HEK293T (cell line): ENCODE data around the gene CDC123.
"Not testable (repeated sequence)": the region's sequence is repeated elsewhere in the genome, so short reads cannot be mapped to it uniquely, and the experiment has no call there.

Source experiments
- CTCF ChIA-PET: fragments of 350-600 bp; formaldehyde crosslinking; extraction: SDS; loops from one replicate; lab custom pipeline; 2021; ENCODE audit warnings: antibody characterized with exemption, inconsistent platforms; lab: Yijun Ruan, JAX
- POLR2A ChIA-PET: fragments of 350-600 bp; formaldehyde crosslinking; extraction: SDS; loops from one replicate; lab custom pipeline; 2020; ENCODE audit warnings: antibody characterized with exemption, inconsistent platforms; lab: Yijun Ruan, JAX
- DNase-seq: peaks from one replicate; pipeline ENCODE4 v3.0.0; 2012; ENCODE audit warnings: mixed read lengths; ENCODE audit errors: extremely low spot score
- ARNT ChIP-seq: fragments of 450-650 bp; IDR thresholded peaks from 2 replicates; pipeline ENCODE4 v1.6.1; 2017; ENCODE audit warnings: mild to moderate bottlenecking
- BHLHE40 ChIP-seq: fragments of 450-650 bp; IDR thresholded peaks from 2 replicates; pipeline ENCODE4 v1.6.1; 2016; ENCODE audit warnings: mild to moderate bottlenecking, moderate library complexity, borderline replicate concordance
- CTBP1 ChIP-seq: fragments of 450-650 bp; IDR thresholded peaks from 2 replicates; pipeline ENCODE4 v1.6.1; 2016; ENCODE audit warnings: borderline replicate concordance
- ELF4 ChIP-seq: fragments of 450-650 bp; IDR thresholded peaks from 2 replicates; pipeline ENCODE4 v1.6.1; 2017; ENCODE audit warnings: antibody characterized with exemption
- FOXA1 ChIP-seq: fragments of 450-650 bp; IDR thresholded peaks from 2 replicates; pipeline ENCODE4 v1.6.1; 2016; ENCODE audit warnings: mild to moderate bottlenecking
- FOXK2 ChIP-seq: fragments of 450-650 bp; IDR thresholded peaks from 2 replicates; pipeline ENCODE4 v1.6.1; 2016; ENCODE audit warnings: mild to moderate bottlenecking
- FOXM1 ChIP-seq: fragments of 450-650 bp; IDR thresholded peaks from 2 replicates; pipeline ENCODE4 v1.6.1; 2017; ENCODE audit warnings: mild to moderate bottlenecking, borderline replicate concordance
- HDGF ChIP-seq: fragments of 450-650 bp; IDR thresholded peaks from 2 replicates; pipeline ENCODE4 v1.6.1; 2017; ENCODE audit warnings: antibody characterized with exemption, borderline replicate concordance
- L3MBTL2 ChIP-seq: fragments of 450-650 bp; conservative IDR thresholded peaks from 2 replicates; pipeline ENCODE4 v1.6.1; 2016; ENCODE audit warnings: mild to moderate bottlenecking
- LEF1 ChIP-seq: fragments of 450-650 bp; IDR thresholded peaks from 2 replicates; pipeline ENCODE4 v1.6.1; 2017; ENCODE audit warnings: mild to moderate bottlenecking, borderline replicate concordance
- NFRKB ChIP-seq: fragments of 450-650 bp; IDR thresholded peaks from 2 replicates; pipeline ENCODE4 v1.6.1; 2016; ENCODE audit warnings: mild to moderate bottlenecking, moderate library complexity
- SP1 ChIP-seq: fragments of 450-650 bp; IDR thresholded peaks from 2 replicates; pipeline ENCODE4 v1.6.1; 2017
- SUZ12 ChIP-seq: fragments of 450-650 bp; IDR thresholded peaks from 2 replicates; pipeline ENCODE4 v1.6.1; 2016; ENCODE audit warnings: mild to moderate bottlenecking
- TARDBP ChIP-seq: fragments of 450-650 bp; IDR thresholded peaks from 2 replicates; pipeline ENCODE4 v1.6.1; 2016
- ZNF384 ChIP-seq: fragments of 450-650 bp; IDR thresholded peaks from 2 replicates; pipeline ENCODE4 v1.6.1; 2016
- TF ChIP-seq, protein P1 (sequence below): fragments of 450-650 bp; IDR thresholded peaks from 2 replicates; pipeline ENCODE4 v1.6.1; 2016

The CDC123 gene

DNA sequence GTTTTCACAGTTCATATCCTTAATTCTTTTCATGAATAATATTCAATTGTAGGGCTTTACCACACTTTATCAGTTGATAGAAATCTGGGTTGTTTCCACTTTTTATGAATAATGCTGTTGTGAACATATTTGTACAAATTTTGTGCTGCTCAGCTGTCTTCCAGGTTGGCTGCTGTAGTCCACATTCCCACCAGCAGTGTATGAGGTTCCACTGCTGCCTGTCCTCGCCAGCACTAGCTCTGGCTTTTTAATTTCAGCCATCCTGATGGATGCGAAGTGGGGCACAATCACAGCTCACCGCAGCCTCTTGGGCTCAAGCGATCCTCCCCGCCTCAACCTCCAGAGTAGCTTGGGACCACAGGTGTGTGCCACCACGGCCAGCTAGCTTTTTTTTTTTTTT lies 33.1 kb upstream of the CDC123 start:
- POLR2A ChIA-PET: no interaction called here
- CTCF ChIA-PET: no interaction called here

DNA sequence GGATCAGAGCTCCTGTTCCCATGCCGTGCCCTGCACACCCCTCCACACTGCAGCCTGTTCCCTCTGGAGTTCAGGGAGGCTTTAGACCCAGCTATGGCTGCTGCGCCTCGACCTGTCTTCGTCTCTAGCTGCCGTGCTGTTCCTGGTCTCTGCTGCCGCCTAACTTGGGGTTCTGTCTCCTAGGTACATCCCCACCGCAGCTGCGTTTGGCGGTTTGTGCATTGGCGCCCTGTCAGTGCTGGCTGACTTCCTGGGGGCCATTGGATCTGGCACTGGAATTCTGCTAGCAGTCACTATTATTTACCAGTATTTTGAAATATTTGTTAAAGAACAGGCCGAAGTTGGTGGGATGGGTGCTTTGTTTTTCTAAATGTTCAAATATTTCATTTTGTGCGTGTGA lies 31.9 kb upstream of the CDC123 start:
- no peak for DNase-seq
- no peak for TF ChIP-seq NFRKB
- TF ChIP-seq, protein P1, sequence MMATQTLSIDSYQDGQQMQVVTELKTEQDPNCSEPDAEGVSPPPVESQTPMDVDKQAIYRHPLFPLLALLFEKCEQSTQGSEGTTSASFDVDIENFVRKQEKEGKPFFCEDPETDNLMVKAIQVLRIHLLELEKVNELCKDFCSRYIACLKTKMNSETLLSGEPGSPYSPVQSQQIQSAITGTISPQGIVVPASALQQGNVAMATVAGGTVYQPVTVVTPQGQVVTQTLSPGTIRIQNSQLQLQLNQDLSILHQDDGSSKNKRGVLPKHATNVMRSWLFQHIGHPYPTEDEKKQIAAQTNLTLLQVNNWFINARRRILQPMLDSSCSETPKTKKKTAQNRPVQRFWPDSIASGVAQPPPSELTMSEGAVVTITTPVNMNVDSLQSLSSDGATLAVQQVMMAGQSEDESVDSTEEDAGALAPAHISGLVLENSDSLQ: no peak
- TF ChIP-seq ARNT: no peak
- TF ChIP-seq CTBP1: no peak
- no peak for TF ChIP-seq ZNF384
- TF ChIP-seq SP1: no peak
- TF ChIP-seq FOXA1: no peak
- TF ChIP-seq LEF1: no peak
- no peak for TF ChIP-seq SUZ12
- no peak for TF ChIP-seq ELF4
- no peak for TF ChIP-seq TARDBP
- no peak for TF ChIP-seq BHLHE40
- TF ChIP-seq FOXK2: no peak
- no peak for TF ChIP-seq FOXM1
- TF ChIP-seq L3MBTL2: no peak
- TF ChIP-seq HDGF: no peak
- POLR2A ChIA-PET: no interaction called here
- CTCF ChIA-PET: no interaction called here

More for the DNA sequence above, 33.1 kb upstream of the CDC123 start:
- TF ChIP-seq, protein P1: no peak
- TF ChIP-seq FOXM1 (no peak), ELF4 (no peak), LEF1 (no peak), SUZ12 (no peak), CTBP1 (no peak), NFRKB (no peak), ZNF384 (no peak), BHLHE40 (no peak), L3MBTL2 (no peak)
- DNase-seq: no peak

DNA sequence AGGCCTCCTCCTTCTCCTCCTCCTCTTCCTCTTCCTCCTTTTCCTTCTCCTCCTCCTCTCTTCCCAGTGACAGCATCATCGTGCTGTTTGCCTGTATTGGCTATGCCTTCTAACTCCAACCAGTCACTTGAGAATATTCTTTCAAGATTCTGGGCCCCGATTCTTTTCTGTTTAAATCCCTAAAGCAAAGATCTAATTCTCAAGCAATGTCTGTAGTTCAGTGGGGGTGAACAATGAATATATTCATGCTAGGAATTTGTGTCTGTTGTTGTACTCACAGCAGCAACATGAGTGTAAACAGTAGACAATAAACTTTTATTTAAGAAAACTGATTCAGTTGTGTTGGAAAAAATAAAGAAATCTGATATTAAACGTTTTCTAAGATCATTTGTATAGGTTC lies 31.0 kb upstream of the CDC123 start:
- DNase-seq: no peak
- POLR2A ChIA-PET: no interaction called here
- TF ChIP-seq SP1 (no peak), ELF4 (no peak), FOXA1 (no peak), ZNF384 (no peak)
- CTCF ChIA-PET: no interaction called here

DNA sequence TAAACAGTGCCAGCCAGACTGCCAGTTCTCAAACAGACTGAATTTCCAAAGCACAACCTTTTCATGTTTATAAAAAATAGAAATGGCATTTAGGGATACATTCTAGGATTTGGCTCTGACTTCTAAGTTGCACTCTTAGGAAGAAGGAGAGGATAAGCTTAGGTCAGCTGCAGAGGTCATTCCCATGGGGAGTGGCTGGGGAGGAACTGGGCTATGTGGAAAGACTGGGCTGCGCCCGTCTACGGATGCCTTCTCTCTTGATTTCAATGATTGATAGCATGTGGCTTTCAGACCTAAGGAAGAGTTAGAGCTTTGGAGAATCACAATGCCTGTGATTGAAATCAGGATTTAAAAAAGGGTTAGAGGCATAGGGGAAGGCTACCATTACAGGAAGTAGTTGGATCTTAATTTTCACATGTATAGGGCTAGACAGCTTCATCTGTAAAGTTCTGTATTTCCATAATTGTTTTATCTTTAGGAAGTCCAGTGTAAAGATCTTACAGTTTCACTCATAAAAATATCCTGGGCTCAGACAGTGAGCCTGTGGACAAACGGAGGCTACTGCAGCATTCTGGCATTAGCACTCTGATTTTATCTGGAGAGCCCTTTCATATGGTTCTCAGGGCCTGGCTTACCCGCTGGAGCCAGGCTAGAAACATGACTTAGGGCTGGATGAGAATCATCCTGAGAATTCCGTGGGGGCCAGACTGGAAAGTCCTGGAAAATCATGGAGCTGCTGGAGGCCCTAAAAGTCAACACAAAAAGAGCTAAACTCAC lies 29.8 kb upstream of the CDC123 start:
- POLR2A ChIA-PET: interaction anchor here (0.9 kb wide), 1 partner anchor 30 kb away, joined by 3 read pairs; the partner anchor contains the start of genes CDC123 and NUDT5
- DNase-seq: no peak
- TF ChIP-seq L3MBTL2 (no peak), HDGF (no peak), ARNT (no peak), CTBP1 (no peak), TARDBP (no peak), SP1 (no peak), ZNF384 (no peak), LEF1 (no peak), ELF4 (no peak), NFRKB (no peak), FOXA1 (no peak), FOXK2 (no peak), FOXM1 (no peak), SUZ12 (no peak), BHLHE40 (no peak)
- TF ChIP-seq, protein P1: no peak
- CTCF ChIA-PET: no interaction called here

DNA sequence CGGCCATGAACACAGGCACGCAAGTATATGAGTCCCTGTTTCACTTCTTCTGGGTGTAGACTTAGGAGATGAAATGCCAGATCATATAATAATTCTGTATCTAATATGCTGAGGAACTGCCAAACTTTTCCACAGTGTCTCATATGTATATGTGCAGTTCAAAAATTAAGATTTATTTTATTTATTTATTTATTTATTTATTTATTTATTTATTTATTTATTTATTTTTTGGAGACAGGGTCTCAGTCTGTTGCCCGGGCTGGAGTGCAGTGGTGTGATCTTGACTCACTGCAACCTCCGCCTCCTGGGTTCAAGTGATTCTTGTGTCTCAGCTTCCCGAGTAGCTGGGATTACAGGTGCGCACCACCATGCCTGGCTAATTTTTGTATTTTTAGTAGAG lies 24.5 kb upstream of the CDC123 start:
- CTCF ChIA-PET, DNase-seq: not testable (repeated sequence)
- POLR2A ChIA-PET: interaction anchor here (2.6 kb wide), 1 partner anchor 24 kb away, joined by 7 read pairs; the partner anchor contains the start of genes CDC123 and NUDT5

DNA sequence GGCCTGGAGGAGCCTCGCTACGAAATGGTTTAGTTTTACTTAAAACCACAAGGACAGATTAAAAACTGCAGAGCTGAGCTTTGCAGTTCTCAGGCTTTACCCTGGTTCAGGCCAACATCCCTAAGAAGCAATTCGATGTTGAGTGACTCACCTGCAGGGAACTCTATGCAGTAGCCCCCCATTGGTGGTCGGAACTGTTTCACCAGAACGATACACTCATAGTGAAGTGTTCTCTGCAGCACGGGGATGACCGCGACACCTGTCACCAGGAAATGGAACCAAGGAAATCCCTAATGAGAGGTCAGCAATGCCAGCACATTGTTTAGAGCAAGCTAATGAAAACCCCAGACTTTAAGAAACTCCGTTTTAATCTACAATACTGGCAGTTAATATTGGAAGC lies 18.3 kb upstream of the CDC123 start:
- no peak for DNase-seq
- CTCF ChIA-PET: no interaction called here
- TF ChIP-seq SUZ12 (no peak), TARDBP (no peak), SP1 (no peak), LEF1 (no peak), ZNF384 (no peak), CTBP1 (no peak), BHLHE40 (no peak), ARNT (no peak), ELF4 (no peak), FOXM1 (no peak), HDGF (no peak), FOXK2 (no peak), L3MBTL2 (no peak), FOXA1 (no peak), NFRKB (no peak)
- TF ChIP-seq, protein P1: no peak
- POLR2A ChIA-PET: no interaction called here
